Thymus (tissue), 11 donors: ENCODE measurements around the gene SNX32. TPM values are rescaled to one million over a fixed set of nuclear protein-coding genes. Genes with fewer than 3 reads are reported as not detected.

Source experiments
- DNase-seq, 9 donors: peaks; one replicate each; pipeline ENCODE4 v3.0.0-alpha.2; 2013; ENCODE audit warnings: low spot score in 9 of 9, low read depth in 6 of 9, missing footprints in 1 of 9
- H3K27ac ChIP-seq, 2 donors: one replicate each; pipeline ENCODE4 v1.5.1; 2013; ENCODE audit warnings: control low read depth in 1 of 2, low read depth in 1 of 2, low read length in 1 of 2, mild to moderate bottlenecking in 1 of 2, moderate library complexity in 1 of 2
- H3K27me3 ChIP-seq, 2 donors: one replicate each; pipeline ENCODE4 v1.5.1; 2013; ENCODE audit warnings: low read length in 1 of 2; ENCODE audit not compliant: control insufficient read depth in 2 of 2, insufficient read depth in 1 of 2
- H3K36me3 ChIP-seq, 2 donors: one replicate each; pipeline ENCODE4 v1.5.1; 2013; ENCODE audit warnings: low read length in 1 of 2, mild to moderate bottlenecking in 1 of 2, moderate library complexity in 1 of 2; ENCODE audit not compliant: control insufficient read depth in 2 of 2, insufficient read depth in 2 of 2
- H3K4me1 ChIP-seq, 2 donors: one replicate each; pipeline ENCODE4 v1.5.1; 2013; ENCODE audit warnings: low read length in 2 of 2; ENCODE audit not compliant: control insufficient read depth in 2 of 2, insufficient read depth in 2 of 2
- H3K4me3 ChIP-seq, 2 donors: one replicate each; pipeline ENCODE4 v1.5.1; 2013; ENCODE audit warnings: low read length in 2 of 2, control low read depth in 1 of 2, mild to moderate bottlenecking in 1 of 2
- H3K9me3 ChIP-seq, 2 donors: one replicate each; pipeline ENCODE4 v1.5.1; 2013; ENCODE audit warnings: low read length in 1 of 2, mild to moderate bottlenecking in 1 of 2; ENCODE audit not compliant: control insufficient read depth in 2 of 2, insufficient read depth in 1 of 2
- WGBS: extraction: QIAGEN DNeasy Blood & Tissue Kit; methylation state at CpG from one replicate; pipeline ENCODE4 v1.1.7; 2013; 5-methylcytosine and 5-hydroxymethylcytosine counted together
- polyA plus RNA-seq: library from polyadenylated mRNA; stranded (reverse); fragments of 200-250 nt; gene quantifications from one replicate; pipeline ENCODE4 v1.2.3, GENCODE V29; 2013
- total RNA-seq: library from RNA; stranded (reverse); fragments of 120-200 nt; gene quantifications from one replicate; pipeline ENCODE4 v1.2.4, GENCODE V29; 2013
- donor health status: healthy.

The SNX32 gene
- total and polyA plus RNA-seq, 2 donors: 0.38 to 1.1 TPM

- no peak overlapping the region for H3K4me3 ChIP-seq
- no peaks in the 10 kb centered on the region for H3K36me3 ChIP-seq
- no peak for DNase-seq
- peaks cover 0 to 6% of the 10 kb centered on the region in 2 donors for H3K9me3 ChIP-seq
- no peak overlapping the region for H3K27ac ChIP-seq
- peaks cover 9 to 85% of the 10 kb centered on the region in 2 donors for H3K27me3 ChIP-seq
- peaks cover 0 to 7% of the 10 kb centered on the region in 2 donors for H3K4me1 ChIP-seq
- 95% methylated on average over 42 of the region's 42 CpGs for WGBS
Measured at GRCh38 chr11:65794570-65795510, 38.9 kb upstream of the SNX32 start.

- DNase-seq: no peak
- Histone ChIP-seq H3K27ac (no peak overlapping the region), H3K27me3 (peaks cover 2 to 79% of the 10 kb centered on the region in 2 donors), H3K4me3 (no peak overlapping the region), H3K9me3 (peaks cover 0 to 6% of the 10 kb centered on the region in 2 donors), H3K4me1 (peaks cover 0 to 3% of the 10 kb centered on the region in 2 donors), H3K36me3 (no peaks in the 10 kb centered on the region)
- WGBS: 90% methylated on average over 15 of the region's 15 CpGs
Measured at GRCh38 chr11:65796726-65797601, 36.8 kb upstream of the SNX32 start.

GRCh38 chr11:65797711-65798110 is 36.1 kb upstream of the SNX32 start:
- Histone ChIP-seq H3K4me3 (no peak overlapping the region), H3K27me3 (peaks cover 2 to 77% of the 10 kb centered on the region in 2 donors), H3K27ac (no peak overlapping the region), H3K9me3 (peaks cover 0 to 2% of the 10 kb centered on the region in 2 donors), H3K36me3 (no peaks in the 10 kb centered on the region), H3K4me1 (no peaks in the 10 kb centered on the region)
- 94% methylated on average over 13 of the region's 13 CpGs for WGBS
- DNase-seq: no peak

- Histone ChIP-seq H3K36me3 (no peaks in the 10 kb centered on the region), H3K27me3 (peaks cover 4 to 77% of the 10 kb centered on the region in 2 donors), H3K4me3 (no peak overlapping the region), H3K4me1 (no peaks in the 10 kb centered on the region), H3K27ac (no peak overlapping the region), H3K9me3 (no peaks in the 10 kb centered on the region)
- WGBS: 92% methylated on average over 8 of the region's 8 CpGs
- DNase-seq: no peak
Measured at GRCh38 chr11:65798882-65799281, 34.9 kb upstream of the SNX32 start.

DNA sequence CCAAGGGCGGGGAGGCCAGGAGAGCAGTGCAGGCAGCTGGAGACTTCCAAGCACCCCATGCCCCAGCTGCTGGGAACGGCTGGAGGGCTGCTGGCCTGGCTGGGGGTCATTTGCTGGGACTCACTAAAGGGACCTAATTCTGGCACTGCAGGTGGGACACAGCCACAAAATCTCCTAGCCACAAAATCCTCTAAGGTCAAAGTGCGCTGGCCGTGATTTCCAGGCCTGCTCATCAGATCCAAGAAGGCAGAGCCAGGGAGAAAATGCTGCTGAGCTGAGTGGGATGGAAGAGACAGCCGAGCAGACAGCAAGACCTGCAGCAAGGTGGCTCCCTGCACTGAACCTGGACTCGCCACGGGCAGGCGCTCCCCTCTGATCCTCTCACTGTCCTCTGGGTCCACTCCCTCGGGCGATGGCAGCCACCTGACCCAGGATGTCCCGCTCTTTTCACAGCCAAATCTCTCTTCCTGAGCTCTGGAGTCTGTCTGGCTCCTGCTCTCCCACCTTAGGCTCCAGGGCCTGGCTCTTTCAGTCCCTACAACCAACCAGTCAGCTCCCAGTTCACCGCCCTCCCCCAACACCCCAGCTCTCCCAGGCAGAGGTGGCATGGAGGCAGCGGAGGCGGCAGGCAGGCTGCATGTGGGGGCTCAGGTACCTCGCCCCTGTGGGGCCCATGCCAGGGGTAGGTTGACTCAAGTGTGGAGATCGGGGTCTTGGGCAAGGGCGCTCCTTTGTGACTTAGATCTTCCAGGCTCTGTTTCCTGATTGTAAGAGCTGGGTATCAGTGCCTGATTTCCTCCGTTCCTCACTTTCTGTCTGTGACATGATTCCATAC is 32.4 kb upstream of the SNX32 start:
- 91% methylated on average over 18 of the region's 18 CpGs for WGBS

DNA sequence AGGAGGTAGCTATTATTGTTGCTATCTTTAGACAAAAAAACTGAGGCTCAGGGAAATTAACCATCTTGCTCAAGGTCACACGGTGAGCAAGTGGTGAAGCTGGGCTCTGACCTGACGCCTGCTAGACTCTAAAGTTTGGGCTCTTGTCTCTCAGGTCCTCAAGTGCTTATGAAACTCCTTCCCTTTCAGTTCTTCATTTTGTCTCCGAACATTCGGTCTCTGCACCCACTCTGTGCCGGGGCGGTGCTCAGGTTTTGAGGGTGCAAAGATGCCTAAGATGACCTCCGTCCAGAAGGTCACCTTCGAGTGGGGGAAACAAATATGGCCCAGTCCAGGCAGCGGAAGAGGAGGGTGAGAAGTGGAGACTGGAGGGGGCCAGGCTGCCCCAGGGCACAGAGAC is 30.9 kb upstream of the SNX32 start:
- WGBS: 91% methylated on average over 9 of the region's 9 CpGs
- no peak for DNase-seq
- no peaks in the 10 kb centered on the region for H3K4me1 ChIP-seq
- no peak overlapping the region for H3K27ac ChIP-seq
- no peak overlapping the region for H3K4me3 ChIP-seq
- H3K36me3 ChIP-seq: no peaks in the 10 kb centered on the region
- no peaks in the 10 kb centered on the region for H3K9me3 ChIP-seq
- H3K27me3 ChIP-seq: peaks cover 5 to 72% of the 10 kb centered on the region in 2 donors

More for the DNA sequence above, 32.4 kb upstream of the SNX32 start:
- no peak overlapping the region for H3K27ac ChIP-seq
- H3K9me3 ChIP-seq: no peaks in the 10 kb centered on the region
- H3K4me3 ChIP-seq: no peak overlapping the region
- no peak for DNase-seq
- peaks cover 7 to 77% of the 10 kb centered on the region in 2 donors for H3K27me3 ChIP-seq
- no peaks in the 10 kb centered on the region for H3K36me3 ChIP-seq
- no peaks in the 10 kb centered on the region for H3K4me1 ChIP-seq

DNA sequence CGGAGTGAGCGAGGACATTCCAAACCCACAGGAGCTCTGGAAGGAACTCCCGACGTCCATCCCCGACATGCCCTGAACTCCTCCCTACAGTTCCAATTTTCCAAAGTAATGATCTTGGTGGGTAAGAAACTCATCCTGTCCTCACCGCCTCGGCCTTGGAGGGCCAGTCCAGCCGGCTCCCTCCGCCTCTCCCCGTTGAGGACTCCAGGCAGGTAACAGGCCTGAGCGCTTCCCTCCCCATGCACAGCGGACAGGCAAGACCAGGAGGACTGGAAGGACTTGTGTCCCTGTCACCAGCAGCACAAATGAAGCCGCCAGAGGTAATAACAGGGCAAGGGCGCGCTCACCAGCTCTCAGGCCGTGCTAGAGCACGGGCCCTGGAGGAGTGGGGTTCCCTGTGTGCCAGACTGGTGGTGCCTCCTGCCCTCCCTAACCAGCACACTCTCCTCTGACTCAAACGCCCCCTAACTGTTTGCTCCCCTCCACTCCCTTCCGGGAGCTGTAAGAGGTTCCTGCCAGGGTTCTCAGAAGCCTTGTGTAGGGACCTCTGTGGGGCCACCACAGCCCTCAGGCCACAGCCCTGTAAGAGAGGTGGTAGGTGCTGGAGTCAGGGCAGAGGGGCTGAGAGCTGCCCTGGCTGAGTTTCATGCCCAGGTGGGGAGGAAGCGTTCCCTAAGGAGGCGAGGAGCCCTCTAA is 29.8 kb upstream of the SNX32 start:
- H3K9me3 ChIP-seq: no peaks in the 10 kb centered on the region
- no peaks in the 10 kb centered on the region for H3K36me3 ChIP-seq
- WGBS: 79% methylated on average over 21 of the region's 21 CpGs
- no peaks in the 10 kb centered on the region for H3K4me1 ChIP-seq
- no peak for DNase-seq
- H3K27me3 ChIP-seq: peaks cover 5 to 71% of the 10 kb centered on the region in 2 donors
- no peak overlapping the region for H3K4me3 ChIP-seq
- H3K27ac ChIP-seq: no peak overlapping the region

DNA sequence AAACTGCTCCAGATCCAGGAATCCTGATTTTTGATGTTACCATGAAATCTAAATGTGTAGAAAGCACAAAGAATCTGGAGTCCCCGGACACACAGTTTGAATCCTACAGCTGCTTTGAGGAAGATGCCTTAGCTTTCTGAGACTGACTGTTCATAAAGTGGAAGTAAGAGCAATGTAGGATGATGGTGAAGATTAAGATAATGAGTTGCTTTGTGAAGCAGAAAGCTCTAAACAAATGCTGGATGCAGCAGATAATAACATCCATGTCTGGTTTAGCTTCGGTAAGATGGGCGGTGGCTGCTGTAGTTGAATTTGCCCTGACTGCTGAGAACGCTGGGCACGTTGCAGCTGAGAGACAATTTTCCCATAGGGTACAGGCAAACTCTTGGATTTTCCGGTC is 26.8 kb upstream of the SNX32 start:
- peaks cover 5 to 68% of the 10 kb centered on the region in 2 donors for H3K27me3 ChIP-seq
- no peak for DNase-seq

More for the DNA sequence above, 26.8 kb upstream of the SNX32 start:
- 87% methylated on average over 6 of the region's 6 CpGs for WGBS
- Histone ChIP-seq H3K4me1 (no peaks in the 10 kb centered on the region), H3K36me3 (no peaks in the 10 kb centered on the region), H3K4me3 (no peak overlapping the region), H3K27ac (no peak overlapping the region), H3K9me3 (peaks cover 0 to 2% of the 10 kb centered on the region in 2 donors)
